ENCODE results near the gene GFPT2.

The GFPT2 gene

GRCh38 chr5:180387798-180388197 is 34.7 kb upstream of the GFPT2 start:
- no peak for TF ChIP-seq CTCF (conservative IDR thresholded peaks at IDR 0.05; ENCODE audit: low read depth)
- no peak for DNase-seq (ENCODE audit: low spot score)
- ChIA-PET POLR2A (ENCODE audit: low non-redundant PET) (no interaction called here), CTCF (interaction anchor here (0.7 kb wide), 1 partner anchor 471 kb away, joined by 3 read pairs; no protein-coding TSS in a partner anchor)
- H3K27ac ChIP-seq: no peak overlapping the region

GRCh38 chr5:180382926-180383325 is 29.8 kb upstream of the GFPT2 start:
- DNase-seq (ENCODE audit: low spot score): no peak
- no peak for TF ChIP-seq CTCF (conservative IDR thresholded peaks at IDR 0.05; ENCODE audit: low read depth)
- CTCF ChIA-PET: interaction anchor here (1.2 kb wide), 1 partner anchor 54 kb away, joined by 5 read pairs; no protein-coding TSS in a partner anchor
- H3K27ac ChIP-seq: no peak overlapping the region
- POLR2A ChIA-PET (ENCODE audit: low non-redundant PET): no interaction called here

GRCh38 chr5:180381851-180382480 is 28.8 kb upstream of the GFPT2 start:
- no peak for TF ChIP-seq CTCF (conservative IDR thresholded peaks at IDR 0.05; ENCODE audit: low read depth)
- CTCF ChIA-PET: interaction anchor here (1.2 kb wide), 1 partner anchor 53 kb away, joined by 5 read pairs; no protein-coding TSS in a partner anchor
- no peak overlapping the region for H3K27ac ChIP-seq
- POLR2A ChIA-PET (ENCODE audit: low non-redundant PET): no interaction called here
- DNase-seq (ENCODE audit: low spot score): no peak

- CTCF ChIA-PET: no interaction called here
- no peak for TF ChIP-seq CTCF (conservative IDR thresholded peaks at IDR 0.05; ENCODE audit: low read depth)
These were observed 28.3 kb upstream of the GFPT2 start for GRCh38 chr5:180381428-180381827.

GRCh38 chr5:180380856-180381255 is 27.7 kb upstream of the GFPT2 start:
- no peak overlapping the region for H3K27ac ChIP-seq
- DNase-seq (ENCODE audit: low spot score): no peak
- no peak for TF ChIP-seq CTCF (conservative IDR thresholded peaks at IDR 0.05; ENCODE audit: low read depth)
- ChIA-PET POLR2A (ENCODE audit: low non-redundant PET) (no interaction called here), CTCF (interaction anchor here (0.5 to 0.6 kb wide), 2 partner anchors 62 to 275 kb away, joined by 3 read pairs; no protein-coding TSS in a partner anchor)

More at GRCh38 chr5:180381428-180381827, 28.3 kb upstream of the GFPT2 start:
- no peak overlapping the region for H3K27ac ChIP-seq
- POLR2A ChIA-PET (ENCODE audit: low non-redundant PET): no interaction called here
- no peak for DNase-seq (ENCODE audit: low spot score)

- TF ChIP-seq CTCF (conservative IDR thresholded peaks at IDR 0.05; ENCODE audit: low read depth): no peak
- DNase-seq (ENCODE audit: low spot score): no peak
- no peak overlapping the region for H3K27ac ChIP-seq
- ChIA-PET CTCF (interaction anchor here (0.5 to 0.6 kb wide), 2 partner anchors 62 to 276 kb away, joined by 3 read pairs; no protein-coding TSS in a partner anchor), POLR2A (ENCODE audit: low non-redundant PET) (no interaction called here)
These were observed 27.3 kb upstream of the GFPT2 start for GRCh38 chr5:180380441-180380840.

All from RWPE1 (cell line).